GM19240 (cell line): ENCODE results near the gene PIK3R3.
"Not testable (repeated sequence)": the region's sequence is repeated elsewhere in the genome, so short reads cannot be mapped to it uniquely, and the experiment has no call there.

ENCODE experiments used
- DNase-seq: peaks from one replicate; pipeline ENCODE4 v3.0.0; 2011; ENCODE audit warnings: low spot score; ENCODE audit not compliant: insufficient read length

The PIK3R3 gene

GRCh38 chr1:46068525-46068924 lies 63.9 kb downstream of the PIK3R3 start:
- DNase-seq = no peak

DNA sequence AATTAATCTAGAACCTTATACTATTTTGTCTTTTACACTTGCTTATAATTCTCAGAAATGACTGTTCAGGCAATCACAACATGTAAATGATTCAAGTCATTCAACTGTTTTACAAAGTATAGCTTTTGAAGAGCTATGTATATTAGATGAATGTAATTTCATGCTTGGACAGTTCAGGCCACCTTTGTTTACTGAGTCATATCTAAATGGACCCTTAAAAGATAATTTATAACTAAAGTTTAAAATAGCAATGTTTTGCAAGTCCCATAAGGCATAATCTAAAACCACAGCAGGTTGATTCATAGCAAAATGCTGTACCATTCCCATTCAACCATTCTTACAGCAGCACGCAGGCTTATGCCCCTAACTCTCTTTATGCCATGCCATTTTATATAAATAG lies 64.8 kb downstream of the PIK3R3 start:
- no peak for DNase-seq

DNA sequence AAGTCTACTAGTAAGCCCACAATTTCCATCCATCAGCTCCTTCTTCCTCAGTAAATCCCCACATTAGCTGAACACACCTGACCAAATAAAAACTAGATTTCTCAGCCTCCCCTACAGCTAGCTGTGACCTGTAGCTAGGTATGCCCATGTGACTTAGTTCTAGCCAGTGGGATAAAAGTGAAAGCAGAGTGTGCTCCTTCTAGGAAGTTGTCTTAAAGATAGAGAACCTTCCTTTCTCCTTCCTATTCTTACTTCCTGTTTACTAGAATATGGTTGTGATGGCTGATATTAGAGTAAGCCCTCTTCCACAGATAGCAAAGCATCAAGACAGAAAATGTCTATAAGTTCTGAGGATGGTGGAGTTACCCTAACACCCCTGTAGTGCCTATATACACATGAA lies 67.0 kb downstream of the PIK3R3 start:
- DNase-seq = no peak

GRCh38 chr1:46064708-46065107 lies 67.7 kb downstream of the PIK3R3 start:
- DNase-seq = no peak

DNA sequence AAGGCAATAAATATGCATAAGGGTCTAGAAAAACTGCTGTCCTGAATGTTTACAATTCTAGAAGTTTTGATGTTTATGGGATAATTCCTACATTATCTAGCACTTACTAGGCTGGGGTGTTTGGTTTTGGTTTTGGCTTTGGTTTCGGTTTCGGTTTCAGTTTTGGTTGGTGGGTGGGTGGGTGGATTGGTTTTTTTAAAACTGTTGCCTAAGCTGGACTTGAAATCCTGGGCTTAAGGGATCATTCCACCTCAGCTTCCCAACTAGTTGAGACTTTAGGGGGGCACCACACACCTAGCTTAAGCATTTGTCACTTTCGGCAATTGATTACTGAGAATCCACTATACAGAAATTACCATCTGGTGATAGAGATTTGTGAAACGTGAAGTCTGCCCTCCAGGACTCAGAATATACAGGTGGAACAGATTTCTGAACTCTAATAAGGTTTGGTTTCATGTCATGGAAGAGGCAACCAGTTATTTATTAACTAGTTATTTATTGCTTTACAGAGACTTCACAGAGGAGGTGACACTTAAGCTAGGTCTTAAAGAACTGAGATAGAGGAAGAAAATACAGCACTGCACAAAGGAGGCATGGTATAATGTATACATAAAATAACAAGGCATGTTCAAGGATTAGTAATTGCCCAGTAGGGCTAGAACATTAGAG lies 69.6 kb downstream of the PIK3R3 start:
- no peak for DNase-seq

GRCh38 chr1:46061146-46061545 lies 71.3 kb downstream of the PIK3R3 start:
- no peak for DNase-seq

DNA sequence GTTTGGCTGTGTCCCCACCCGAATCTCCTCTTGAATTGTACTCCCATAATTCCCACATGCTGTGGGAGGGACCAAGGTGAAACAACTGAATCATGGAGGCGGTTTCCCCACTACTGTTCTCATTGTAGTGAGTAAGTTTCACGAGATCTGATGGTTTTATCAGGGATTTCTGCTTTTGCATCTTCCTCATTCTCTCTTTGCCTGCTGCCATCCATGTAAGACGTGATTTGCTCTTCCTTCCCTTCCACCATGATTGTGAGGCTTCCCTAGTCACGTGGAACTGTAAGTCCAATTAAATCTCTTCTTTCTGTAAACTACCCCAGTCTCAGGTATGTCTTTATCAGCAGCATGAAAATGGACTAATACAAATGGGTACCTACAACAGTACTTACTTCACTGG lies 73.5 kb downstream of the PIK3R3 start:
- no peak for DNase-seq

- DNase-seq = no peak
These were observed 74.6 kb downstream of the PIK3R3 start for GRCh38 chr1:46057781-46058180.

- not testable (repeated sequence) for DNase-seq
These were observed 75.2 kb downstream of the PIK3R3 start for GRCh38 chr1:46057215-46057614.

GRCh38 chr1:46056325-46056724 lies 76.1 kb downstream of the PIK3R3 start:
- DNase-seq = no peak

- DNase-seq = no peak
These were observed 78.7 kb downstream of the PIK3R3 start for GRCh38 chr1:46053734-46054133.

DNA sequence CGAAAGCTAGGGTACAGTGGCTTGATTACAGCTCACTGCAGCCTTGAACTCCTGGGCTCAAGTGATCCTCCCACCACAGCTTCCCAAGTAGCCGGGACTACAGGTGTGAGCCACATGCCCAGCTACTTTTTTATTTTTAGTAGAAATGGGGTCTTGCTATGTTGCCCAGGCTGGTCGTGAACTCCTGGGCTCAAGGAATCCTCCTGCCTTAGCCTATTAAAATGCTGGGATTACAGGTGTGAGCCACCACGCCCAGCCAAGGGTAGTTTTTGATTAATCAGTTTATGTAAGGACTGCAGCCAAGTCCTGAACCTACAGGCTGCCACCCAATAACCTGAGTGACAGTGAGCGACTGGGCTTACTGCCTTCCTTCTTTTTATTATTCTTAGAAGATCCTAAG lies 88.3 kb downstream of the PIK3R3 start:
- no peak for DNase-seq

GRCh38 chr1:46043458-46044017 lies 88.9 kb downstream of the PIK3R3 start:
- DNase-seq = peak; percentile 34

- no peak for DNase-seq
These were observed 90.5 kb downstream of the PIK3R3 start for GRCh38 chr1:46041974-46042373.

DNA sequence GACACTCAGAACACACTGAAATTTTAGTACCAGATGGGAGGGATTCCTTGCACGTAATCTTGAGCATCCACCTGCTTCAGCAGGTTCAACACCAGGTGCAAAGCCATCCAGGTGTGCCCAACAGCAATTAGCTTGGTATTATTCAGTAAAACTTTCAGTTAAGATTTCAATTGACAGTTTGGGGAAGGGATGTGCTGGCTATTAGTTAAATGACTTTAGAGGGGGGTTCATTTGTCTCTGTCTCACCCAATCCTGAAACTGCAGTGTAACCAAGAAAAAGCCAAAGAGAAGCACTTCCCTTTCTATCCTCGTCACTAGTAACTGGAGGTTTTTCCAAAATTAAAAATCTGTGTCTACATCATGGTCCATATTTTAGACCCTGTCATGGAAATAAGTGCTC lies 90.9 kb downstream of the PIK3R3 start:
- DNase-seq = no peak

DNA sequence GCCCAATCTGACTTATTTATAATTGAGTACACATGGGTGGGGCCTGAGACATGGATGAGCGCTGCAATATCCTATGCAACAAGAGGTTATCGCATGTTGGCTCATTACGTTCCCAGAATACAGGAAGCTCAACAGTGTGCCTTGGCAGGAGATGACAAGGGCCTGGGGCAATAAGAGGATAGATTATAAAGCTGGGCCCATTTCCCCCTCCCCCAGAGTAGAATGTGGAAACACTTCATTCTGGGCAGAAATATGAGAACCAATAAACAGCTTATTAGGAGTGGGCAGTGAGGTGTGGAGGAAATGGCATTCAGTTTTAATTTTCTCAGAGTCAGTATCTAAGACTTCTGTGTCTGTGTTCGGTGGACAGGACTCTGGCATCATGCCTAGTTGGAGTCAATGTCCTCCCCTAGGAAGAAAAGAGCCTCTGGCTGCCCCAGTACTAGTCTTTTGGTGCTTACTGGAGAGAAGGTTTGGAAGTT lies 92.8 kb downstream of the PIK3R3 start:
- DNase-seq = no peak

- peak; percentile 72 for DNase-seq
These were observed 95.3 kb downstream of the PIK3R3 start for GRCh38 chr1:46036894-46037839.

DNA sequence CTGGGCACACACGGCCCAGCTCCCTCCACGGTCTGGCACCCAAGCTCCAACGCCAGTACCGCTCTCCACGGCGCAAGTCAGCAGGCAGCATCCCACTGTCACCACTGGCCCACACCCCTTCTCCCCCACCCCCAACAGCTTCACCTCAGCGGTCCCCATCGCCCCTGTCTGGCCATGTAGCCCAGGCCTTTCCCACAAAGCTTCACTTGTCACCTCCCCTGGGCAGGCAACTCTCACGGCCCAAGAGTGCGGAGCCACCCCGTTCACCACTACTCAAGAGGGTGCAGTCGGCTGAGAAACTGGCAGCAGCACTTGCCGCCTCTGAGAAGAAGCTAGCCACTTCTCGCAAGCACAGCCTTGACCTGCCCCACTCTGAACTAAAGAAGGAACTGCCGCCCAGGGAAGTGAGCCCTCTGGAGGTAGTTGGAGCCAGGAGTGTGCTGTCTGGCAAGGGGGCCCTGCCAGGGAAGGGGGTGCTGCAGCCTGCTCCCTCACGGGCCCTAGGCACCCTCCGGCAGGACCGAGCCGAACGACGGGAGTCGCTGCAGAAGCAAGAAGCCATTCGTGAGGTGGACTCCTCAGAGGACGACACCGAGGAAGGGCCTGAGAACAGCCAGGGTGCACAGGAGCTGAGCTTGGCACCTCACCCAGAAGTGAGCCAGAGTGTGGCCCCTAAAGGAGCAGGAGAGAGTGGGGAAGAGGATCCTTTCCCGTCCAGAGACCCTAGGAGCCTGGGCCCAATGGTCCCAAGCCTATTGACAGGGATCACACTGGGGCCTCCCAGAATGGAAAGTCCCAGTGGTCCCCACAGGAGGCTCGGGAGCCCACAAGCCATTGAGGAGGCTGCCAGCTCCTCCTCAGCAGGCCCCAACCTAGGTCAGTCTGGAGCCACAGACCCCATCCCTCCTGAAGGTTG lies 97.6 kb downstream of the PIK3R3 start:
- DNase-seq = no peak

DNA sequence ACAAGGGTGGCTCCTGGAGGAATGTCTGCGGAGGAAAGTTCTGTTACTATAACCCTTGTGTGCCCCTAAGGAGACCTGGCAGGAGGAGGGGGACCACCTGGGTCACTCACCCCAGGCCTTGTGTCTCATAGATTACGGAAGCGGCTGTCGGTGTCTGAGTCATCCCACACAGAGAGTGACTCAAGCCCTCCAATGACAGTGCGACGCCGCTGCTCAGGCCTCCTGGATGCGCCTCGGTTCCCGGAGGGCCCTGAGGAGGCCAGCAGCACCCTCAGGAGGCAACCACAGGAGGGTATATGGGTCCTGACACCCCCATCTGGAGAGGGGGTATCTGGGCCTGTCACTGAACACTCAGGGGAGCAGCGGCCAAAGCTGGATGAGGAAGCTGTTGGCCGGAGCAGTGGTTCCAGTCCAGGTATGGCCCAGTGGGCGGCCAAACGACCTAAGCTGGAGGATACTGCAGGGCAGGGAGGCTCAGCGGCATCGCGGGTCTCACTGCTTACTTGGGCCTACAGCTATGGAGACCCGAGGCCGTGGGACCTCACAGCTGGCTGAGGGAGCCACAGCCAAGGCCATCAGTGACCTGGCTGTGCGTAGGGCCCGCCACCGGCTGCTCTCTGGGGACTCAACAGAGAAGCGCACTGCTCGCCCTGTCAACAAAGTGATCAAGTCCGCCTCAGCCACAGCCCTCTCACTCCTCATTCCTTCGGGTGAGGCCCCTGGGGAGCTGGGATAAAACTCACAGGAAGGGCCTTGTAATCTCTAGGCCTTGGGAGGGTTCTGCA lies 101.4 kb downstream of the PIK3R3 start:
- DNase-seq = no peak
